Fibroblast of lung (primary cell): ENCODE data around the gene MBD6. TPM values are rescaled to one million over a fixed set of nuclear protein-coding genes. Genes with fewer than 3 reads are reported as not detected.

Source experiments
- DNase-seq, 2 donors: peaks; one replicate each; pipeline versions ENCODE4 v3.0.0 to v3.0.0-alpha.2; 2010; ENCODE audit warnings: low read depth in 2 of 2
- H2AFZ ChIP-seq: 2 replicates; pipeline ENCODE4 v1.5.1; 2012; ENCODE audit warnings: low read length, control low read depth, inconsistent platforms
- H3K27ac ChIP-seq: 2 replicates; pipeline ENCODE4 v1.5.1; 2011; ENCODE audit warnings: low read length, control low read depth; ENCODE audit not compliant: insufficient read depth
- H3K27me3 ChIP-seq: 2 replicates; pipeline ENCODE4 v1.5.1; 2011; ENCODE audit warnings: mild to moderate bottlenecking, low read length; ENCODE audit not compliant: control insufficient read depth, insufficient read depth
- H3K36me3 ChIP-seq: 2 replicates; pipeline ENCODE4 v1.5.1; 2011; ENCODE audit warnings: low read length; ENCODE audit not compliant: control insufficient read depth, insufficient read depth
- H3K4me1 ChIP-seq: 2 replicates; pipeline ENCODE4 v1.5.1; 2011; ENCODE audit warnings: low read length; ENCODE audit not compliant: control insufficient read depth, insufficient read depth; ENCODE audit errors: extremely low read depth
- H3K4me2 ChIP-seq: 2 replicates; pipeline ENCODE4 v1.5.1; 2011; ENCODE audit warnings: low read length, control low read depth; ENCODE audit not compliant: insufficient read depth; ENCODE audit errors: extremely low read depth
- H3K4me3 ChIP-seq, 4 experiments: fragments of 200-600 bp in 1 of 4; sonication (generic) in 1 of 4; replicated peaks in 1 of 4; 2 replicates each; pipeline ENCODE4 v1.5.1; 2011 to 2016; ENCODE audit warnings: low read length in 4 of 4, low read depth in 3 of 4, mild to moderate bottlenecking in 3 of 4, control low read depth in 2 of 4, inconsistent platforms in 1 of 4, mixed read lengths in 1 of 4; ENCODE audit not compliant: insufficient read depth in 1 of 4; ENCODE audit errors: control extremely low read depth in 1 of 4
- H3K79me2 ChIP-seq: 2 replicates; pipeline ENCODE4 v1.5.1; 2012; ENCODE audit warnings: mild to moderate bottlenecking, low read length, inconsistent platforms; ENCODE audit not compliant: control insufficient read depth, insufficient read depth
- H3K9ac ChIP-seq: 2 replicates; pipeline ENCODE4 v1.5.1; 2011; ENCODE audit warnings: mild to moderate bottlenecking, low read length, control low read depth; ENCODE audit not compliant: insufficient read depth
- H3K9me3 ChIP-seq: 2 replicates; pipeline ENCODE4 v1.5.1; 2012; ENCODE audit warnings: low read depth, low read length; ENCODE audit not compliant: control insufficient read depth, insufficient read depth
- H4K20me1 ChIP-seq: 2 replicates; pipeline ENCODE4 v1.5.1; 2011; ENCODE audit warnings: low read length; ENCODE audit not compliant: control insufficient read depth, insufficient read depth; ENCODE audit errors: extremely low read depth
- EZH2 ChIP-seq: IDR thresholded peaks from 2 replicates; pipeline ENCODE4 v1.5.1; 2012; ENCODE audit warnings: low read length, control low read depth, mild to moderate bottlenecking; ENCODE audit errors: missing control alignments
- polyA plus RNA-seq, 2 donors: library from polyadenylated mRNA; depleted of rRNA in 1 of 2; stranded (reverse) in 1 of 2; unstranded in 1 of 2; fragments of >200 nt; gene quantifications; 2 replicates each; pipeline ENCODE4 v1.2.1, GENCODE V29; 2011 to 2012; ENCODE audit warnings: missing spikeins in 1 of 2
- total RNA-seq: library from RNA; depleted of rRNA; stranded (reverse); fragments of >200 nt; gene quantifications from 2 replicates; pipeline ENCODE4 v1.2.1, GENCODE V29; 2014
- TF ChIP-seq, protein P1 (sequence below), 2 donors: IDR thresholded peaks in 1 of 2; conservative IDR thresholded peaks in 1 of 2; 1 replicate in 1 of 2; 2 replicates in 1 of 2; pipeline ENCODE4 v1.5.1; 2011 to 2012; ENCODE audit warnings: low read length in 2 of 2, control low read depth in 1 of 2, inconsistent platforms in 1 of 2, low read depth in 1 of 2, mild to moderate bottlenecking in 1 of 2

The MBD6 gene
- total and polyA plus RNA-seq, 2 donors (not counting 1 experiment from before 2014, with no cell fraction given): 3.0 to 7.1 TPM

DNA sequence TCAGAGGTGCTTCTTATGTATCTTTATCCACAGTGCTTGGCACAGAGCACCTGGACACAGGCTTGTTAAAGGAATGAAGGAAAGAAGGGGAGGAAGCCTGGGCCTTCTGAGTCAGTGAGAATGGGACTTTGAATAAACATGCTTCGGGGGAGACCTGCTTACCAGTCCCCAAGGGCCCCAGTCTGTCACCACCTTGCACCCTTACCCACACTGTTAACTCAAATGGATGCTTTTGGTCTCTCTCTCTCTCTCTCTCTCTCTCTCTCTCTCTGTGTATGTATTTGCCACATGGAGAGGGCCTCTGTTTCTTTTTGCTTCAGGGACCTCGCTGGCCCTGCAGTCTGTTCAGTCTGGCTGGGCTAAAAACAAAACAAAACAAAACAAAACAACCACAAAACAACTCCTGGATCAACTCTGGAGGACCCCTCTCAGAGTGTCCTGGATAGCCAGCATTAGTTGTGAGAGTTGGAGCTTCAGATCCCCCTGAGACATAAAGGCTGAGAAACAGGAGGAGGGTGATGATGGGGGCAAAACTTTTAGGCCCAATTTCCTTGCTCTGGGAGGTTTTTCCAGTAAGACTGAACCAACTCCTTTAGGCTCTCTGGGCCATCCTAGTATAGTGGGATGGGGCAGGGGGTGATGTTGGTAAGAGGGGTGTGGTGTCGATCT lies 29.1 kb downstream of the MBD6 start:
- TF ChIP-seq EZH2: no peak
- TF ChIP-seq, protein P1, sequence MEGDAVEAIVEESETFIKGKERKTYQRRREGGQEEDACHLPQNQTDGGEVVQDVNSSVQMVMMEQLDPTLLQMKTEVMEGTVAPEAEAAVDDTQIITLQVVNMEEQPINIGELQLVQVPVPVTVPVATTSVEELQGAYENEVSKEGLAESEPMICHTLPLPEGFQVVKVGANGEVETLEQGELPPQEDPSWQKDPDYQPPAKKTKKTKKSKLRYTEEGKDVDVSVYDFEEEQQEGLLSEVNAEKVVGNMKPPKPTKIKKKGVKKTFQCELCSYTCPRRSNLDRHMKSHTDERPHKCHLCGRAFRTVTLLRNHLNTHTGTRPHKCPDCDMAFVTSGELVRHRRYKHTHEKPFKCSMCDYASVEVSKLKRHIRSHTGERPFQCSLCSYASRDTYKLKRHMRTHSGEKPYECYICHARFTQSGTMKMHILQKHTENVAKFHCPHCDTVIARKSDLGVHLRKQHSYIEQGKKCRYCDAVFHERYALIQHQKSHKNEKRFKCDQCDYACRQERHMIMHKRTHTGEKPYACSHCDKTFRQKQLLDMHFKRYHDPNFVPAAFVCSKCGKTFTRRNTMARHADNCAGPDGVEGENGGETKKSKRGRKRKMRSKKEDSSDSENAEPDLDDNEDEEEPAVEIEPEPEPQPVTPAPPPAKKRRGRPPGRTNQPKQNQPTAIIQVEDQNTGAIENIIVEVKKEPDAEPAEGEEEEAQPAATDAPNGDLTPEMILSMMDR (conservative IDR thresholded peaks at IDR 0.05 in 1 of 2, IDR thresholded peaks at IDR 0.05 in 1 of 2; ENCODE audit: low read depth in 1 of 2, low read length in 2 of 2): no peak
- Histone ChIP-seq H3K27ac (no peak overlapping the region), H3K79me2 (no peaks in the 10 kb centered on the region), H3K9me3 (no peaks in the 10 kb centered on the region), H2AFZ (no peak overlapping the region), H3K4me2 (no peak overlapping the region), H3K9ac (no peak overlapping the region), H3K4me3 (no peak overlapping the region), H3K4me1 (peaks cover 4% of the 10 kb centered on the region), H4K20me1 (no peaks in the 10 kb centered on the region), H3K36me3 (no peaks in the 10 kb centered on the region), H3K27me3 (peaks cover 16% of the 10 kb centered on the region)
- no peak for DNase-seq

GRCh38 chr12:57552306-57552651 lies 29.7 kb downstream of the MBD6 start:
- Histone ChIP-seq H3K9me3 (no peaks in the 10 kb centered on the region), H2AFZ (no peak overlapping the region), H3K9ac (no peak overlapping the region), H3K36me3 (no peaks in the 10 kb centered on the region), H3K4me2 (no peak overlapping the region), H3K27me3 (peaks cover 16% of the 10 kb centered on the region), H3K79me2 (no peaks in the 10 kb centered on the region), H3K4me1 (peaks cover 4% of the 10 kb centered on the region), H3K27ac (no peak overlapping the region), H4K20me1 (no peaks in the 10 kb centered on the region), H3K4me3 (no peak overlapping the region)
- no peak for DNase-seq
- TF ChIP-seq, protein P1 (conservative IDR thresholded peaks at IDR 0.05 in 1 of 2, IDR thresholded peaks at IDR 0.05 in 1 of 2; ENCODE audit: low read depth in 1 of 2, low read length in 2 of 2): no peak
- TF ChIP-seq EZH2: no peak

- Histone ChIP-seq H3K4me2 (peak overlapping the region; percentile 29), H3K27ac (no peak overlapping the region), H3K4me1 (peaks cover 4% of the 10 kb centered on the region), H3K27me3 (peaks cover 16% of the 10 kb centered on the region), H3K9me3 (no peaks in the 10 kb centered on the region), H3K9ac (no peak overlapping the region), H3K36me3 (no peaks in the 10 kb centered on the region), H3K4me3 (no peak overlapping the region), H2AFZ (no peak overlapping the region), H4K20me1 (no peaks in the 10 kb centered on the region), H3K79me2 (no peaks in the 10 kb centered on the region)
- peak; percentile 11 to 64 for DNase-seq
- TF ChIP-seq, protein P1 (conservative IDR thresholded peaks at IDR 0.05 in 1 of 2, IDR thresholded peaks at IDR 0.05 in 1 of 2; ENCODE audit: low read depth in 1 of 2, low read length in 2 of 2): no peak
- no peak for TF ChIP-seq EZH2
Observed at GRCh38 chr12:57552835-57553313, 30.2 kb downstream of the MBD6 start.
